GM20000 (cell line): ENCODE measurements around the gene PAPOLB.

ENCODE experiments used
- DNase-seq: peaks from one replicate; pipeline ENCODE4 v3.0.0; 2012; ENCODE audit warnings: low spot score
- TF ChIP-seq, protein P1 (sequence below): IDR thresholded peaks from 2 replicates; pipeline ENCODE4 v1.5.1; 2012; ENCODE audit warnings: mild to moderate bottlenecking, control low read depth; ENCODE audit errors: extremely low read depth, missing control alignments

PAPOLB gene

DNA sequence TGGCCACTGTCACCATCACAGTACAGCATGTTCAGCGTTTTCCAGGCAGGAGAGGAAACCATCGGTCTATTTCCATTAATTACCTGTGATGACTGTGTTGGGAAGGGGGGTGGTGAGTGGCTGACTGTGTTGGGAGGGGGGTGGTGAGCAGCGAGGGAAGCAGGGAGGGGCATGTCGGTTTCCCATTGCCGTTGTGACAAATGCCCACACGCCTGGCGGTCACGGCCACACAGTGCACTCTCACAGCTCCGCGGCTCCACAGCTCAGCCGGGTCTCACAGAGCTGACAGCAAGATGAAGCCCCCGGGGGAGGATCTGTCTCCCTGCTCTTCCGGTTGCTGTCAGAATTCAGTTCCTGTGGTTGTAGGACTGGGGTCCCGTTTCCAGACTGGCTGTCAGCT is 47.4 kb downstream of the PAPOLB start:
- TF ChIP-seq, protein P1, sequence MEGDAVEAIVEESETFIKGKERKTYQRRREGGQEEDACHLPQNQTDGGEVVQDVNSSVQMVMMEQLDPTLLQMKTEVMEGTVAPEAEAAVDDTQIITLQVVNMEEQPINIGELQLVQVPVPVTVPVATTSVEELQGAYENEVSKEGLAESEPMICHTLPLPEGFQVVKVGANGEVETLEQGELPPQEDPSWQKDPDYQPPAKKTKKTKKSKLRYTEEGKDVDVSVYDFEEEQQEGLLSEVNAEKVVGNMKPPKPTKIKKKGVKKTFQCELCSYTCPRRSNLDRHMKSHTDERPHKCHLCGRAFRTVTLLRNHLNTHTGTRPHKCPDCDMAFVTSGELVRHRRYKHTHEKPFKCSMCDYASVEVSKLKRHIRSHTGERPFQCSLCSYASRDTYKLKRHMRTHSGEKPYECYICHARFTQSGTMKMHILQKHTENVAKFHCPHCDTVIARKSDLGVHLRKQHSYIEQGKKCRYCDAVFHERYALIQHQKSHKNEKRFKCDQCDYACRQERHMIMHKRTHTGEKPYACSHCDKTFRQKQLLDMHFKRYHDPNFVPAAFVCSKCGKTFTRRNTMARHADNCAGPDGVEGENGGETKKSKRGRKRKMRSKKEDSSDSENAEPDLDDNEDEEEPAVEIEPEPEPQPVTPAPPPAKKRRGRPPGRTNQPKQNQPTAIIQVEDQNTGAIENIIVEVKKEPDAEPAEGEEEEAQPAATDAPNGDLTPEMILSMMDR: no peak
- DNase-seq: peak; percentile 38

DNA sequence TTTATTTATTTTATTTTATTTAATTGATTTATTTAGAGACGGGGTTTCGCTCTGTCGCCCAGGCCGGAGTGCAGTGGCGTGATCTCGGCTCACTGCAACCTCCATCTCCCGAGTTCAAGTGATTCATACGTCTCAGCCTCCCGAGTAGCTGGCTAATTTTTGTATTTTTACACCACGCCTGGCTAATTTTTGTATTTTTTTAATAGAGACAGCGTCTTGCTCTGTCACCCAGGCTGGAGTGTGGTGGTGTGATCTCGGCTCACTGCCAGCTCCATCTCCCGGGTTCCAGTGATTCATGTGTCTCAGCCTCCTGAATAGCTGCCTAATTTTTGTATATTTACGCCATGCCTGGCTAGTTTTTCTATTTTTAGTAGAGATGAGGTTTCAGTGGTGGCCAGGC is 52.2 kb downstream of the PAPOLB start:
- DNase-seq: no peak
- TF ChIP-seq, protein P1: no peak

DNA sequence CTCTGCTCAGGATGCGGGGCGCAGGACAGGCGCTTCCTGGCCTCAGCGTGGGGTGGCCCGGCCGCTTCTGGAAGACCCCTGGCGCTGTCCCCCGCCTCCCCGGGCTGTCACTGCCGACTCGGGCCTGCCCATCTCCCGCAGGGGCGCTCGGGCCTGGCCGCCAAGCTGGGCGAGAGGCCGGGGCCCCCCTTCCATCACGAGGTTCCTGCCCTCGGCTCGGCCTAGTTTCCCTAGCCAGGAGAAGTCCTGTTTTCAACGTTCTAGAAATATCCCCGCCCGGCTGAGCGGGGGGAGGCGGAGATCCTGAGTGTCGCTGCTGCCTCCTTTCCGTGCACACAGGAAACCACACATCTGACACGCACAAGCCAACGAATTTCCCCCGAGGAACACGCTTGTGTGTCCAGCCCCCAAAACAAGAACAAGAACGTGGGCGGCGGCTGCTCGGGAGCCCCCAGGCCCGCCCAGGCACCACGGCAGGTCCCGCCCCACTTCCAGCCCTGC is 52.7 kb downstream of the PAPOLB start:
- peak; percentile 66 for DNase-seq
- TF ChIP-seq, protein P1: no peak

DNA sequence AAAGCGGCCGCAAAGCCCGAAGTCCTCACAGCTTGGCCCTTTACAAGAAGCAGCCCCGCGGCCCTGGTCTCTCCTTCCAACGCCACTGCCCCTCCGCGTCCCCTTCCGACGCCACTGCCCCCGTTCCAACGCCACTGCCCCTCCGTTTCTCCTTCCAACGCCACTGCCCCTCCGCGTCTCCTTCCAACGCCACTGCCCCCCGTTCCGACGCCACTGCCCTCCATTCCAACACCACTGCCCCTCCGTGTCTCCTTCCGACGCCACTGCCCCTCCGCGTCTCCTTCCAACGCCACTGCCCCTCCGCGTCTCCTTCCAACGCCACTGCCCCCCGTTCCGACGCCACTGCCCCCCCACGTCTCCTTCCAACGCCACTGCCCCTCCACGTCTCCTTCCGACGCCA is 53.3 kb downstream of the PAPOLB start:
- TF ChIP-seq, protein P1: no peak
- no peak for DNase-seq

DNA sequence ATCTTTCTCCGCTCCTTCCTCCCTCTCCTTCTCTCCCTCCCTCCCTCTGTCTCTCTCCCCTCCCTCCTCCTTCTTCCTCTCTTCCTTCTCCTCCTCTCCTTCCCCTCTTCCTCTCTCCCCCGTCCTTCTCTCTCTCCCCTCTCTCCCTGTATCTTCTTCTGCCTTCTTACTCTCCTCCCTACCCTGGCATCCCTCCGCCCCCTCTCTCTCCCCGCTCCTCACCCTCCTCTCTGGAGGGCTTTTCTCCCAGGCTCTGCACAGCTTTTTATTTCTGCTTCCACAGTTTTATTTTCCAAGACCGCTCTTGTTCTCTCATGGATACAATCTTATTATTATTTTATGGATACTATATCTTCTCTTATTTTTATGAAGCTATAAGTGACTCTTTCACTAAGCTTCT is 53.8 kb downstream of the PAPOLB start:
- DNase-seq: no peak
- TF ChIP-seq, protein P1: no peak
